ENCODE measurements around the gene CREB3L4.

GRCh38 chr1:153939476-153939875 is 28.2 kb upstream of the CREB3L4 start:
- no peak for TF ChIP-seq POLR2AphosphoS5 (IDR thresholded peaks at IDR 0.05; ENCODE audit: low read depth, low read length)
- TF ChIP-seq POLR2A (IDR thresholded peaks at IDR 0.05; ENCODE audit: low read depth, low read length): no peak
